PC-3 (cell line): ENCODE results near the gene CCDC60.

Experiments used
- EZH2 ChIP-seq: fragments of 300-600 bp; sonication (generic); IDR thresholded peaks from one replicate; pipeline ENCODE4 v1.6.1; 2017; ENCODE audit warnings: antibody characterized with exemption, mild to moderate bottlenecking, low read length; ENCODE audit not compliant: unreplicated experiment
- TF ChIP-seq, protein P1 (sequence below): fragments of 300-600 bp; sonication (generic); conservative IDR thresholded peaks from 2 replicates; pipeline ENCODE4 v1.5.1; 2017; ENCODE audit warnings: antibody characterized with exemption, low read depth, mild to moderate bottlenecking, low read length

DNA sequence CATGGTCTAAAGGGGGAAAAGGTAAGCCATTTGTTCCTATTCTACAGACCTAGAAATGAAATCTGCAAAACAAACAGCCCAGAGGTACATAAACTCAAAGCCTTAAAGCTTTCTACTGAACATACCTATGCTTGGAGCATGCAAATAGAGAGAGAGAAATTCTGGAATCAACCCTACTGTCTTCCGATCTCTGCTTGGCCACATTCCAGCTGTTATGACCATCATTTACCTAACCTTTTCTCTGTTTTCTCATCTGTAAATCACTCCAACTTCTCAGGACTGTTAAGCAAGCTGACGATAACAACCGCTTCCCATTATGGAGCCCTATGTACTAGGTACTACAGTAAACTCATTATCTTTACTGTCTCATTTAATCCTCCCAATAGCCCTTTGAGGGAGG is 126.3 kb downstream of the CCDC60 start:
- TF ChIP-seq, protein P1, sequence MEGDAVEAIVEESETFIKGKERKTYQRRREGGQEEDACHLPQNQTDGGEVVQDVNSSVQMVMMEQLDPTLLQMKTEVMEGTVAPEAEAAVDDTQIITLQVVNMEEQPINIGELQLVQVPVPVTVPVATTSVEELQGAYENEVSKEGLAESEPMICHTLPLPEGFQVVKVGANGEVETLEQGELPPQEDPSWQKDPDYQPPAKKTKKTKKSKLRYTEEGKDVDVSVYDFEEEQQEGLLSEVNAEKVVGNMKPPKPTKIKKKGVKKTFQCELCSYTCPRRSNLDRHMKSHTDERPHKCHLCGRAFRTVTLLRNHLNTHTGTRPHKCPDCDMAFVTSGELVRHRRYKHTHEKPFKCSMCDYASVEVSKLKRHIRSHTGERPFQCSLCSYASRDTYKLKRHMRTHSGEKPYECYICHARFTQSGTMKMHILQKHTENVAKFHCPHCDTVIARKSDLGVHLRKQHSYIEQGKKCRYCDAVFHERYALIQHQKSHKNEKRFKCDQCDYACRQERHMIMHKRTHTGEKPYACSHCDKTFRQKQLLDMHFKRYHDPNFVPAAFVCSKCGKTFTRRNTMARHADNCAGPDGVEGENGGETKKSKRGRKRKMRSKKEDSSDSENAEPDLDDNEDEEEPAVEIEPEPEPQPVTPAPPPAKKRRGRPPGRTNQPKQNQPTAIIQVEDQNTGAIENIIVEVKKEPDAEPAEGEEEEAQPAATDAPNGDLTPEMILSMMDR = no peak
- TF ChIP-seq EZH2 = no peak
